LNCAP (cell line): Measurements from ENCODE around the gene LSP1.

Experiments
- TF ChIP-seq, protein P1 (sequence below): fragments of 450-650 bp; IDR thresholded peaks from 2 replicates; pipeline ENCODE4 v1.5.1; 2017; ENCODE audit warnings: mild to moderate bottlenecking

Gene LSP1

DNA sequence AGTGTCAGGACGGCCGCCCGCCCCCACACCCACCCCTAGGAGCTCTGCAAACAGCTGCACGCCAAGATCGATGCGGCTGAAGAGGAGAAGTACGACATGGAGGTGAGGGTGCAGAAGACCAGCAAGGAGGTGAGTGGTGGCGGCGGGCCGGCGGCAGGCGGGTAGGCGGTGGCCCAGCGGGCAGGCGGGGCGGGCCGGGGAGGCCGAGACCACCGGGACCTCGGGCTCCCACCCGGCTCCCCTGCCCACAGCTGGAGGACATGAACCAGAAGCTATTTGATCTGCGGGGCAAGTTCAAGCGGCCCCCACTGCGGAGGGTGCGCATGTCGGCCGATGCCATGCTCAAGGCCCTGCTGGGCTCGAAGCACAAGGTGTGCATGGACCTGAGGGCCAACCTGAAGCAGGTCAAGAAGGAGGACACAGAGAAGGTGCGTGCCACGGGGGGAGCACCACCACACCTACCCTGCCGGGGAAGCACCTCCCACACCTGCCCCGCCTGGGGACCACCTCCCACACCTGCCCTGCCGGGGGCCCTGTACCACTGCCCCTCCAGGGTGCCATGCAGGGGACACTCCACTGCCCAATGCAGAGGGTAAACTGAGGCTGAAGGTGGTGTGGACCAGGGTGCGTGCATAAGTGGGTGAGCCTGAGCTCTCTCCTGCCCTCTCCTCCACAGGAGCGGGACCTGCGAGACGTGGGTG is 12.0 kb upstream of the LSP1 start:
- TF ChIP-seq, protein P1, sequence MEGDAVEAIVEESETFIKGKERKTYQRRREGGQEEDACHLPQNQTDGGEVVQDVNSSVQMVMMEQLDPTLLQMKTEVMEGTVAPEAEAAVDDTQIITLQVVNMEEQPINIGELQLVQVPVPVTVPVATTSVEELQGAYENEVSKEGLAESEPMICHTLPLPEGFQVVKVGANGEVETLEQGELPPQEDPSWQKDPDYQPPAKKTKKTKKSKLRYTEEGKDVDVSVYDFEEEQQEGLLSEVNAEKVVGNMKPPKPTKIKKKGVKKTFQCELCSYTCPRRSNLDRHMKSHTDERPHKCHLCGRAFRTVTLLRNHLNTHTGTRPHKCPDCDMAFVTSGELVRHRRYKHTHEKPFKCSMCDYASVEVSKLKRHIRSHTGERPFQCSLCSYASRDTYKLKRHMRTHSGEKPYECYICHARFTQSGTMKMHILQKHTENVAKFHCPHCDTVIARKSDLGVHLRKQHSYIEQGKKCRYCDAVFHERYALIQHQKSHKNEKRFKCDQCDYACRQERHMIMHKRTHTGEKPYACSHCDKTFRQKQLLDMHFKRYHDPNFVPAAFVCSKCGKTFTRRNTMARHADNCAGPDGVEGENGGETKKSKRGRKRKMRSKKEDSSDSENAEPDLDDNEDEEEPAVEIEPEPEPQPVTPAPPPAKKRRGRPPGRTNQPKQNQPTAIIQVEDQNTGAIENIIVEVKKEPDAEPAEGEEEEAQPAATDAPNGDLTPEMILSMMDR = no peak

DNA sequence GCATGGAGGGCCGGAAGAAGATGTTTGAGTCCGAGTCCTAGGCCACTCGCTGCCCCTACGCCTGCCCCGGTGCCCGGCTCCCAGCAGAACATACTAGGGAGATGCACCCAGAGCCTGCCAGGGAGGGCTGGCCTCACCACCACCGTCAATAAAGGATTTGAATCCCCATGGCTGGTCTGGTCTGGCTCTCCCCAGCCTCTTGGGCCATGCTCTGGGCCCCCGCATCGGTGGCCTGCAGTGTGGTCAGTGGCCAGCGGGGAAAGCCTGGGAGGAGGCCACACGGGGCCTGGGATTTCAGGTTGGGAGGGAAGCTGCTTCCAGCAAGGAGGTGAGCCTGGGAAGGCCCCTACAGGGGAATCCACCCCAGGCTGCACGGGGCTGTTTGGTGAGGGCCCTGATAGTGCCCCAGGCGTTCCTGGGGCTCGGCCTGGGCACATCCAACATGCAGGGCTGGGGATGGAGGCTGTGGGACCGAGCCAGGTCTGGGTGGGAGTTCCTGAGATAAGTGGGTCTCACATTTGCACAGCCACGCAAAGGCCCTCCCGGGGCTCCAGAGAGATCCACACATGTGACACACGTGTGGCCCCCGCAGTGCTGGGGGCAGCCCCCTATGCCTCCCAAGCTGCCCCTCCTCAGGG is 11.3 kb upstream of the LSP1 start:
- TF ChIP-seq, protein P1 = no peak

DNA sequence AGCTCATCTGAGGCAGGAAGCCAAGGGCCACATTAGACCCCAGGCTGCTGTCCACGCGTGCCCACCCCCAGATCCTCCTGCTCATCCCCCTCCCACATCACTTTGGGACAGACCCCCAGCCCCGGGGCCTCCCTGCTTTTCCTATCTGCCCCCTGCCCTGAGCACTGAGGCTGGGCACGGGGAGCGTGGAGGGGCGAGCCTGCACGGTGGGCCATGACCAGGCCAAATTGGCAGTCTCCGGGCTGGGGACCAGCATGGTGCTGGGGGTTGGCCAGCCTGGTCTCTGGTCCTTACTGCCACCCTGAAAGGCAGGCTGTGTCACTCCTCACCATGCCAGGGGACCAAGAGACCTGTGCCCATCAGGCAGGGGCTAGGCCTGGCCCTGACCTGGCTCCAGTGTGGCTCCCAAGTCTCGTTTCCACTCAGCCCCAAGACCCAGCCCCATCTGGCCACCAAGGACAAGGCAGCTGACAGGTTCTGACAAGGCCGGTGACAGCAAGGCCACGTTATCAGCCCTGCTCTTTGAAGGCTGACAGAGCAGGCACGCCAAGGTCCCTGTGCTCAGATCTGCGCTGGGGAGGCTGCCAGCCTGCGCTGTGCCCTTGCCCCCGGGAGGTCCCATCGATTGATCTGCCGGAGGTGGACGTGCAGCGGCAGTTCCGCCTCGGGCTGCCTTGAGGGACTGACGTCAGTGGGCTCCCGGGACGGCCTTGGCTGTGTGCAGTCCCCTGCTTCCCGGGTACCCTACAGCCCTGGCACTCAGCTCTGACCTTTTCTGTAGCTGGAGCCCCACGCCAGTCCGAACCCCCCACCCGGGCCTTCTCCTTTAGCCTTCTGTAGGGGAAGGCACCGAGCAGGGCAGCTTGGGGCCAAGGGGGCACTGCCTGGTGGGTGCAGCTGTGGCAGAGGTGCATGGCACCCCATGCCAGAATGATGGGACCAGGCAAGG is 10.5 kb upstream of the LSP1 start:
- TF ChIP-seq, protein P1 = no peak

DNA sequence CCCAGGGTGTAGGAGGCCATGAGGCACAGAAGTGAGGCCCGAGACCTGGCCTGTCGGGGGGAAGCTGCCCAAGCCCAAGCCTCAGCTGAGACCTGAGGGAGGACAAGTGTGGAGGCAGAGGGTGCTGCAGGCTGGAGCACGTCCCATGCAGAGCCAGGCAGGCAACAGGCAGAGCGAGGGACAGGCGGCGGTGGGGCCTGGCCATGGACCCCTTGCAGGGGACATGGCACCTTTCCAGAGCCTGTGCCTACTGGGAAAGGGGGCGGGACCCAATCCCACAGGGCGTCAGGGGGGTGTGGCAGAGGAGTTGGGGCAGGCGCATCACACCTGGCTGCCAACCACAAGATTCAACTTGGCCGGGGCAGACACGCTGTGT is 9.8 kb upstream of the LSP1 start:
- TF ChIP-seq, protein P1 = no peak

DNA sequence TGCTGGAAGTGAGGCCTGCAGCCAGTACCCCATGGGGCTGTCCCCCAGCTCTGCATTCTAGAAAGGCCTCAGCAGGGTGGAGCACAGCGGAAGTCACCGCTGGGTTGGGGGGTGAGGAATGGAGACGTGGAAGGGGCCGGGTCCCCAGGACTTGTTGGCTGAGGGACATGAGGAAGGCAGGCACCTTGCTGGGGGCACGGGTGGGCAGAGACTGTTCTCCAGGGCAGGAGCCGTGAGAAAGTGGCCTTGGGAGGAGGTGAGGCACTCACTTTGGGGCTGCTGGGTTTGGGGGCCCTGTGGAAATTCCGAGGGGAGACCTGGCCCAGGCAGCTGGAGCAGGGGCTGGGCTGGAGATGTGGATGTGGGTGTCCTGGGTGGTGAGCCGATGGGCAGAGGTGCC is 9.1 kb upstream of the LSP1 start:
- TF ChIP-seq, protein P1 = no peak

DNA sequence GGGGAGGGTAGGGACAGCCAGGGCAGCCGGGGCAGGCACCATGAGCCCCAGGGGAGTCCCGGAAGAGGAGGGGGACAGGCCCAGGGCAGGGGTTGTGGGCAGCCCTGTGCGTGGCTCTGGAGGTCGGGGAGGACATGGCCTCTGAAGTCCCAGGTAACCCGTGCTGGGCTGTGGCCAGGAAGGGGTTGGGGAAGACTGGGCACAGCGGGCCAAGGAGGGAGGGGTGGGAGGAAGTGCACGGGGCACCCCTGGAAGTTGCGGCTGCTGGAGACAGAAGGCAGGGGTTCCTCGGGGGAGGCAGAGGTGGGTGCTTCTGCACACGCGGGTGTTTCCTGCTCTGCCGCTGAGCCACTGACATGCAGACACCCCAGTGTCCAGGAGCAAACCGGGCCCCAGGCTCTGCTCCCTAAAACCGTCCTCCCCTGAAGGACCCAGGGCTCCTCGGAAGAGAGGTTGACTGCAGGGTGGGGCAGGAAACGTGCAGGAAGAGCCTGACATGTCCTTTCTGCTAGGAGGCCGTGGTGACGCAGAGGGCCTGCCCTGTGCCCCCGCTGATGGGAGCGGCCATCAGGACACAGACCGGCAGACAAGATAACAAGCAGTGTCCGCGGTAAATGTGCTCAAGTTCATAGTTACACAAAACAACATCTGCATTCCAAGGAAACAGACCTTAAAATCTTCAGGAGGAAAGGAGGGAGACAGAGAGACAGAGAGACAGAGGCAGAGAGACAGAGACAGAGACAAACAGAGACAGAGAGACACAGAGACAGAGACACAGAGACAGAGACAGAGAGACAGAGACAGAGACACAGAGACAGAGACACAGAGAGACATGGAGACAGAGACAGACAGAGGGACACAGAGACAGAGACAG is 8.4 kb upstream of the LSP1 start:
- TF ChIP-seq, protein P1 = no peak

DNA sequence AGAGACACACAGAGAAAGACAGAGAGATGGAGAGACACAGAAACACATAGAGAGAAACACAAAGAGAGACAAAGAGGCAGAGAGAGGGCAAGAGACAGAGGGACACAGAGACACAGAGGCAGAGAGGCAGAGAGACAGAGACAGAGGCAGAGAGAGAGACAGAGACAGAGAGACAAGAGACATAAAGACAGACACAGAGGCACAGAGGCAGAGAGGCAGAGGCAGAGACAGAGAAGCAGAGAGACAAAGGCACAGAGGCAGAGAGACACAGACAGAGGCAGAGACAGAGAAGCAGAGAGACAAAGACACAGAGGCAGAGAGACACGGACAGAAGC is 7.8 kb upstream of the LSP1 start:
- TF ChIP-seq, protein P1 = no peak
